LHCN-M2 (cell line): ENCODE data around the gene ATP10A. TPM values are rescaled to one million over a fixed set of nuclear protein-coding genes. Genes with fewer than 3 reads are reported as not detected.

Experiments
- DNase-seq: peaks from one replicate; pipeline ENCODE4 v3.0.0-alpha.2; 2012; ENCODE audit warnings: low read depth
- total RNA-seq: library from RNA; depleted of rRNA; stranded (reverse); fragments of >200 nt; gene quantifications from 2 replicates; pipeline ENCODE4 v1.2.3, GENCODE V29; 2014

The ATP10A gene
- total RNA-seq, 1 experiment from 2014 or later = 0.69 TPM

DNA sequence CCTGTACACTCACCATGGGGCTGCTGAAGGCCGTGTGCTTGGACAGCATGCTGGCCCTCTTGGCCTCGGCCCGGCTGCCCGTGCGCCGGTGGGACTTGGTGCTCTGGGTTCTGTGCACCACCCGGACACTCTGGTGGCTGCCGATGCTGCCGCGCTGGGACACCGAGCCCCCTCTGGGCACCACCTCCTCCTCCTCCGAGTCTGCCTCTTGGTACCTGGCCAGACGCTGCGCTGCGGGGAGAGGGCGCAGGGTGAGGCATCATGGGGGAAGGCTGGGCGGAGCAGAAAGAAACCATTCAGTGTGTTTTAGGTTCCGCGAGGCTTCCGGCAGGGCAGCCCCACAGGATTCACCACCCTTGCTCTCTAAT lies 145.0 kb downstream of the ATP10A start:
- DNase-seq = no peak

DNA sequence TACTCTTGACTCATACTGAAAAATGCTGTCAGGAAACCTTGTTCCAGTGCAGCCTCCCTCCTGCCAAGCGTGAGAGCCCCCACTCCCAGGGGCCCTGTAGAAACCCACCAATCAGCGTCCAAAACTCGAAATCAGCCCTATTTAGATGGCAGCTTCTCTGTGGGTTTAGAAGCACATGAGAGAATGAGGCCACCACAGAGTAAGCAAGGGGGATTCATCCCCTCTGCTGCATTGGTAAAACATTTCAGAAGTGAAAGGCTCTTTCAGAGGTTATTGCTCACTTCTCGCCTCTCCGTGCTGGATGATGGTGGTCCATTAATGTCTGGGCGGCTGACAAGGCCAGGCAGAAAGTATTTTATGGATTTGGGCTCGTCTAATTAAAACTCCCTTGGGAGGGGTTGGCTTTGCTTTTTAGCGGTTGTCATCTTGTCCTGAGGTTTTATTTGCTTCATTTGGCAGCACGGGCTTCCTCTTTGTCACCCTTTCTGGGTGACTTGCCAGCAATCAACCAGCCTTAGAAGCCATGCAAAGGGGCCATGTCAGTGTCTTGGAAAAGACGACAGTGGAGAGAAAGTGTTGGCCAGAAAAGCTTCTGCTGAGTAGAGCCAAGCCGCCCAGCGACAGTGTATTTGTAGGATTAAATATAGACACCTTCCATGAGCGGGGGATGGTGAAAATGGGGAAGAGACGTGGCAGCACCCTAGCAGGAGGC lies 145.5 kb downstream of the ATP10A start:
- DNase-seq = no peak

DNA sequence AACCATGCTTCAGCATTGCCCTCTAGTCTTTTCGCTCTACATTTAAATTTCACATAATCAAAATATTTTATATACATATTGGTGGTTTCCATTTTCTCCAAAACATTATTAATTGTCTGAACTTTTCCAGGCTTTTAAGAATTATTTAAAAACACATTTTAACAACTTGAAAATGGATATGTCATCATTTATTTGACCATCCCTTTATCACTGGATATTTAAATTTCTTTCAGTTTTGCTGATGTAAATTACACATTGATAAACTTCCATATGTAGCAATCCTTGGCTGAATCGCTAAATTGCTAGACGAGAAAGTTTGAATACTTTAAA lies 146.0 kb downstream of the ATP10A start:
- no peak for DNase-seq

DNA sequence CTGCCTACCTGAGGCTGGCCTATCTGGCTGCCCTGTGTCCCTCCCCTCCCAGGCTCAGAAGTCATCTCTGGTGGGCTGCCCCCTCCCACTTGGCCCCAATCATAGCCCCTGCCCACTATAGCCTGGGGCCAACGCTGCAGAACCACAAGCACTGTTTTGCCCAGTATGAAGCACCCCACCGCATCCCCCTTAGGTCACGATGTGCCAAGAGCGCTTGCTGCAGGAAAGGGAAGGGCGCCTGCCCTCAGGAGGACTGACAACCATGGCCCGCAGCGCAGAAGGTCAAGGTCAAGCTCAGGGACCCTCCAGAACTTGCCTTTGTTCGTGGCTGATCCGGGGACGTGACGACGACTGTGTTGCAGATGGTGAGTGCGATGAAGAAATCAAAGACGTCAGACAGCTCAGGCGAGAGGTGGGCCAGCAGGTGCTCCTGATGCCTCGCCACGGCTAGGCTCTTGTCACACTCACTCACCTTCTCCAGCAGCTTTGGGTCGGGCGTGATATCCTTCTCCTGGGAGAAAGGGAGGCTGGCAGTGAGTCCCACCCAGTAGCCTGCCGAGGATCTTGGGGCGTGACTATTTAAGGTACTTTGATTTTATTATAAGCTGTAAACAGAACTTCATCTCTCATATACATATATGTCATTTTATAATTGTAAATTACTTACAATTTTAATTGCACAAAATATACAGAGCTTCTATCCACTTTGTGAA lies 146.6 kb downstream of the ATP10A start:
- no peak for DNase-seq

DNA sequence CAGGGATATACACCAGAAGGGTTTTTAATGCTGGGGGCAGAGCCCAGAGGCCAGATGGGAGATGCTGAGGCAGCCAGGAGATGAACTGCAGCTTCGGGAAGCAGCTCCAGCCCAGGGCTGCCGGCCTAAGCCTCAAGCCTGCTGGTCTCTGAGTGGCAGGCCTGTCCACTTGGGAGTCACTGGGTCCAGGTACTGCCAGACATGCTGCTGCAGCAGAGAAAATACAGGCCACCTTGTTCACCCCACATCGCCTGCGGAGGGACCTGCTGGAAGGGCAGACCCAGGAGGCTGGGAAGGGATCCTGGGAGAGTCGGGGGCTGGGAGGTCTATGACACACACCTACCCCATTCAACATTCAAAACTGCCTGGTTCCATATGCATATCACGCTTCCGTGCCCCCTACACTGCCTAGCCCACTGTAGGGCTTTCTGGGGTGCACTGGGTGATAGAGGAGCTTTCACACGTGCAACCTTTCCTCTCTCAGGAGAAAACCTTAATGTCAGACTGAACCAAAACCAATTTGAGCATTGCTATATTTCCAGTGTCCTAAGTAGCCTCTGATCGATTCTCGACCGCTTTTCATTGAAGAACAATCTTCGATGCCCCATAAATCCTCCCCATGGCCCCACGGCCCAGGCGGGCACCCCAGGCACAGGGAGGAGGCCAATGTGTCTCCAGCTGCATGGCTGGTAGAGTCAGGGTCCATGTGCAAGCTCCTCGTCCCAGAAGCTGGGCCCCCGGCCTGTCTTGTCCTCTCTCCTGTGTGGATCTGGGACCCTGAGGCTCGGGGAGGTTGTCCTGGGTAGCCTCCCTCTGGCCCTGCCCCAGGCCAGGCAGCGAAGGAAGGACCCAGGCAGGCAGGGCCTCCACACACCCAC lies 147.4 kb downstream of the ATP10A start:
- no peak for DNase-seq

DNA sequence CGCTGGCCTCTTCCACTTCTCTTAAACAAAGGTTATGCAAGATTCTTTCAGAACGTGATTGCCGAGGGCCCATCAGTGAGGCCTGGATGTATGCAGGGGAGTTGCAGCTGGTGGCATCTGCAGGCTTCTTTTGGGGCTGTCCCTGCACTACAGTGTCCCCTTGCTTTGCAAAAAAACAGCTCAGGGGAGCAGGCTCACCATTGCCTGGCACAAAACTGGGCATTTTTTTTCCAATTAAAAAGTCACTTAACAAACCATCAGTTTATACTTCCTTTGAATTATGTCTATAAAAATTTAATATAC lies 148.6 kb downstream of the ATP10A start:
- DNase-seq = no peak

DNA sequence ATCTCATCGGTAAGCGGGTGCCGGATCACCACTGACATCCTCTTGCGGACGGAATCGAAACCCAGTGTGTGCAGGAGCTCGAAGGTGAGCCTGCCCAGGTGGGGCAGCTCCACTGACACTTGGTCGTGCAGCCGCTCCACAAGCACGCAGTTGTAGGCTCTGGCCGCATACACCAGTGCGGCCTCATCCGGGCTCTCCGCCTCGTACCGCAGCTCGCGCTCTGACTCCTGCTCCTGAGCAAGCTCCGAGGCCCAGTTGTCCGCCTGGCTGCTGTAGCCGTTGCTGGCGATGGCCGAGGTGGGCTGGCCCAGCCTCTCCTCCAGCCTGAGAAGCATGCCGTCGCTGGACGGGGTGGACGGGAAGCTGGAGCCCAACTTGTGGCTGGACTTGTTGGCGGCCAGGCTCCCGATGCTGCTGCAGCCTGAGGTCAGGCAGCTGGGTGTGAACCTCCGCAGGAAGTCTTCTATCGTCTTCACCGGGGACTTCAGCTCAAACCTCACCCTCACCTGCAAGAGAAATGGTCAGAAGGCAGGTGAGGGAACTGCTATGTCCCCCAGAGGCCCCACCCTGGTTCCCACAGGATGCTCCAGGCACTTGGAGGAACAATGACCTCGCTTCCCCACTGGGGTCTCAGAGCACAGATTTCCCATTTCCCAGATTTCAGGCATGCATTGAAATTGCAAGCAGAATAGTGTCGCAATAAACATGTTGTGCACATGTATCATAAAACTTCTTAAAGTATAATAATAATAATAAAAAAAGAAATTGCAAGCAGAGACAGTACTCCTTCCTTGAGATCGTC lies 149.2 kb downstream of the ATP10A start:
- no peak for DNase-seq

DNA sequence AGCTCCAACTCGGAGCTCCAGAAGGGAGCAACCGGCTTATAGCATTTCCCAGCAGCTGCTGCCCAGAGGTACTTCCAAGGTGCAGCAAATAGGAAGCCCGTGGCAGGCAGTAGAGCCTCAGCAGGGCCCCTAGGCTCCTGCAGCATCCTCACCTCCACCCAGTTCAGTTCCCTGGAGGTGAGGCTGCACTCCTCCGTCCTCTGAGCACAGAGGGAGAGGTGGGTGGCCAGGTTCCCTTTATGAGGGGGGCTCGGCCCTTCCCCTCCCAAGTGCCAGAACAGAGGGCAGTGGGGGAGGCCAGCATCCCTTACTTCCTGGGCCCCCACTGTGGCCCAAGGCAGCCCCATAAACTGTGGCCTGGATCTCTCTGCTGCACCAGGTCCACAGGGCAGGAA lies 150.2 kb downstream of the ATP10A start:
- DNase-seq = no peak

DNA sequence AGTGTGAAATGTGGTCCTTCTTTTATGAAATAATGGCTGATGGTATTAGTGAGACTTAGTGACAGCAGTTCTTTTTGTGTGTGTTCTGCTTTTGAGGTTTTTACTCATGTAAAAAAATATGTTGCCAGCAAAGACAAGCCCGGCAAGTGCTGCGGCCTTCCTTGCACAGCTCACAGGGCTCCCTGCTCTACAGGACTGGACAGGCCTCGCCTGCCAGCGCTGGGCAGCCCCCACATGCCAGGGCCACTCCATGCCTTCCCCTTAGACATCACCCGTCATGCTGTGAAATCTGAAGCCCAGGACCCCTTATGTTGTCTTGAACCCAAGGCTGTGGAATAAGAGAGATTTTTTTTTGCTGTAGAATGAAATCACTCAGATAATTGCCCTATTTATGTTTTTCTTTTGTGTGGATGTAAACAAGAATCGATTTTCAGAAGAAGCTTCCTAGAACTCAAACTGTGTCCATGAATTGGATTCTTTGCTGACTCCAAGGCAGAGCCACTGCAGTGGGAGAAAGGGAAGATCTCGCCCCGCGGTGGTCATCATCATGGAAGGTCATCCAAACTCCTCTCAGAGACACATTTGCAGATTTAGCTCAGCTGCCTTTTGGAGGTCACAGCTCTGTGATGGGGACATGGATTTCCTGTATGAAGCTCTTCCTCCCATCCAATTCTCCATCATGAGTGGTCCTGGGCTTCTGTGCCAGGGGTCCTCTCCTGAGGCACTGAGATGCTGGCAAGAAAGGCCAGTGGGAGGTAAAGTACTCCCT lies 150.8 kb downstream of the ATP10A start:
- DNase-seq = no peak

DNA sequence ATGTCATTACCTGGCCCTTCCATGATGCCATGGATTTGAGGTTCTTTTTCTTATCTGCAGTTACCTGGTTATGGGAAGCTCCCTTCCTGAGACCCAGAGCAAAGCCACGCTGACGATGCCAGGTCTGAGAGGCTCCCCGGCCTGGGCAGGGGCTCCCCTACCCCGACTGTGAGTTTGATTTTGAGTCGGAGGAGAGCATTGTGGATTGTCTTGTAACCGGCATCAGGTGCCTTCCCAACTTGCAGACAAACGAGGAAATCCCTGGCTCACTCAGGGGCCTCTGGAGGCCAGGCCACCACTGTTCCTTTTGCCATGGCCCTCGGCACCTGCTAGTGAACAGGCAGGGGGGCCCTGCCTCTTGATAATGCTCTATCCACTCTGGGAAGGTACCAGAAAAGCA lies 151.4 kb downstream of the ATP10A start:
- DNase-seq = no peak

DNA sequence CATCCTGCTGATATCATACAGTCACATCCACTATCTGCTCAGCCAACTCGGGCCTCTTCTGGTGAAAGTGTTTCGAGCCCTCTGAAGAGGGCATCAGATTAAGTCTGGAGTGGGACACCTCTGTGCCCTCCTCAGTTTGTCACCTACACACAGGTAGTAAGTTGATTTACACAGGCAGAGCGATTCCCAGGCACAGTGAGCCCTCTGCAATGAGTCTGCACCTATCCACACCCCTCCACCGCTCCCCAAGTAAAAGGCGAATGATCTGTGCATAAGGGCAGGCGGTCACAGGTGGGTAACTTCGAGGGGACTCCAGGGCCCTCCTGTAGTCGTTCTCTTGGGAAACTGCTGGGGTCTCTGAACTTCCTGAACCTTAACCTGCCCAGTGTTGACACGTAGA lies 152.0 kb downstream of the ATP10A start:
- DNase-seq = no peak

DNA sequence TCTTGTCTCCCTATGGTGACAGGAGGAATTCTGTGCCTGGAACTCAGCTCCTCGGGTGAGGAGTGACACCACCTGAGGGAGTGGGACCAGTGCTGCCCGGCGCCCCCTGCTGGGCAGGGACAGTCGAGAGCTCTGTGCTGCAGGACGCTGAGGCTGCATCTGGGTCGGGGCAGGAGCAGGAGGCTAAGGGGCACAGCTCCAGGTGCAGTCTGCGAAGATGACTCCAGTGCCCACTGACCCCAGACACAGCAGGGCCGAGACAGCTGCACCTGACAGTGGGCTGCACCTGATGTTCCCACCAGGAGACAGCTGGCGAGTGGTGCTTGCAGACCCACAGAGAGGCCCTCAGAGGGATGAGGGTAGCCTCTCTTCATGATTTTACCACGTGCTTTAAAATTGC lies 152.9 kb downstream of the ATP10A start:
- DNase-seq = peak; percentile 5

DNA sequence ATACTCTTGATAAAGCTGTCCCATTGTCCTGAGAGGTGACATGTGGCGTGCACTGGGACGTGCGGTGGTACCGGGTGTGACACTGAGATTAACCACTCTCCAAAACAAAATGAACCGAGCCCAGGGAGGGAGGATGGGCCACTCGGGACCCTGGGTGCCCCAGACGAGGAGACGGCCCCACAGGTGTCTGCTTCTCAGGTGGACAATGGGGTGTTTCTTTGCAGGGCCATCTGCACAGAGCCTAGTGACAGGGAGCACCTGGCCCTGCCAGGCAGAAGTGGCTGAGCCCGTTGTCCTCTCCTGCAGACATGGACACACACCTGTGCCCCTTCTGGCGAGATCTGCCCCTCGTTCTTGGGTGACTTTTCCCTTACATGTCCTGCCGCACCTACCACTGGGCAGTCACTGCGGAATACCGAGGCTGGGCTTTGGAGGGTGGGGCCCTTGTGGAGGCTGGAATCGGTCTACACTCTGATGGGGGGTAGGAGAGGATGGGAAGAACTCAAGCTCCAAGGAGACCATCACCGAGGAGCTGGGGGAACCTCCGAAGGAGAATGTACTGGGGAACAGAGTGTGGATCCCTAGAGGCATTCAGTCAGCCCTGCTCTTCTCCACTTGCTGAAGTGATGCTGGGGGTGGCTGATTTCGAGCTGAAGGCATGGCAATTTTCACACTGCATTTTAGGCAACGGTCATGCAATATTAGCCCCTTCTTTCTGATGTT lies 153.5 kb downstream of the ATP10A start:
- no peak for DNase-seq

DNA sequence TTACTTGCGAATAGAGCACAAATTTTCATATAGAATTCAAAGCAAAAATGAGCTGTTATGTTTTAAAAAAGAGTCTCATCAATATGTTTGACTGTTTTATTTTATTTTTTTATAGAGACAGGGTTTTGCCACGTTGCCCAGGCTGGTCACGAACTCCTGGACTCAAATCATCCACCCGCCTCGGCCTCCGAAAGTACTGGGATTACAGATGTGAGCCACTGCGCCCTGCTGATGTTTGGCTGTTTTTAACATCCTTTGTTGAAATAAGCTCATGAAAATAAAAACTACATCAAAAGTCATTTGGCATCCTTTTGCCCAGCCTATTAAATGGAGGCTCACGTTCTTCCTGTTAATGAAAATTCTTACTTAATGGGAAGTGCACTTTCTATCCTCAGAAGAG lies 154.7 kb downstream of the ATP10A start:
- no peak for DNase-seq

DNA sequence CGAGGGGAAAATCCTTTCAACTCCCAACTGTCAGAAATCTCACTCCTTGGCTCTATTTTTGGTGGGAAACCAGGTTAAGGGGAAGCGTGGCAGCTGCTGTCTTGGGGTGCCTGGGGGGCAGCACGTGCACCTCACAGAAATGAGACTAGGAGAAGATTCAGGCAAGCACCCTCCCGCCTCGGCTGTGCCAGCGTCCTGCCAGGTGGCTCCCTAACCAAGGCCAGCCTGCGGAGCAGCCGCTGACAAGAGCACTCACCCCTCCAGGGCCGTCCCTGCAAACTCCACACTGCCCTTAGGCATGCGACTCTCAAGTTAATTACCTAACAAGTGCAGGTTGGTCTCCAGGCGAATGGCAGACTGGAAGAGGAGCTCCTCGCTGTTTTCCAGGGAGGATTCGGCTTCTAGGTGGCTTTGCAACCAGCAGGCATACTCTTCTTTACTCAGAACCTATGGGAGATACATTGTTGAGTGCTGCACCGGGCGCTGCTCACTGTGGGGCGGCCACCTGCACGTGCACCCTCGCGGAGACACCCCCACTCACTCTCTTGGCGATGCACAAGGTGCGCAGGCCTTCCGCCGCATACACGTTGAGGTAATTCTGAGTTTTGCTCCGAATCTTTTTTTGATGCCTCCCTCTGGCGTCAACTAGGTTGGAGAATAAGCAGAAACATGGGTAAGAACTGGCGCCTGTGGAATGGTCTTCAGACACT lies 155.3 kb downstream of the ATP10A start:
- no peak for DNase-seq

DNA sequence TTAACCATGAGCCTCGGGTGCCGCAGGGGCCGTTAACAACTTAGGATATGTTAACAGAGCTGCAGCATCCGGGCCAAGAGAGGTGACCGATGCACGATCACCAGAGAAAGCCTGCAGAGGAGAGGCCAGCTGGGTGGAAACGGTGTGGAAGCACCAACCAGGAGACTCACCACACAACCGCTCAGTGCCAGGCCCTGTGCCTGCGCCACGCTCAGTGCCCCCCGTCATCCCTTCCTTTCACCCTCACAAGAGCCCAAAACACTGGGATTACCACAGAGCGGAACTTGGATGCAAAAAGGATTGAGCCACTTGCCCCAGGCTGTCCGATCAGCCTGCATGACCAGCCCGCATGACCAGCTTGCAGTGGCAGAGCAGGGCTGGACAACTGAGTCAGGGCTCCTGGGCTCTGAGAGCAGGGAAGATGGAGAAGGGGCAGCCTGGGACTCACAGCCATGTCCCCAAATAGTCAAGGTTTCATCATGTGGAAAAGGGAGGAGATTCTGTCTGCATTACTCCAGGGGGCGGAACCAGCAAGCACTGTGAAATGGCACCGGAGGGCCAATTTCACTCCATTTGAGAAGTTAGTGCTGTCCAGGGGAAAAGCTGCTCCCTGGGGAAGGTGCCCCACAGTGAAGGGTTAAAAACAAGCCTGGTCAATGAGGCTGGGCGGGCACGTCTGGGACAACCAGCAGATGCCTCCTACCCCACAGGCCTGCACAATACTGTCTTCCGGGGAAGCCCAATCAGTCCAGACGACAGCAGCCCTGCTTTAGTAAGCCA lies 156.8 kb downstream of the ATP10A start:
- no peak for DNase-seq

DNA sequence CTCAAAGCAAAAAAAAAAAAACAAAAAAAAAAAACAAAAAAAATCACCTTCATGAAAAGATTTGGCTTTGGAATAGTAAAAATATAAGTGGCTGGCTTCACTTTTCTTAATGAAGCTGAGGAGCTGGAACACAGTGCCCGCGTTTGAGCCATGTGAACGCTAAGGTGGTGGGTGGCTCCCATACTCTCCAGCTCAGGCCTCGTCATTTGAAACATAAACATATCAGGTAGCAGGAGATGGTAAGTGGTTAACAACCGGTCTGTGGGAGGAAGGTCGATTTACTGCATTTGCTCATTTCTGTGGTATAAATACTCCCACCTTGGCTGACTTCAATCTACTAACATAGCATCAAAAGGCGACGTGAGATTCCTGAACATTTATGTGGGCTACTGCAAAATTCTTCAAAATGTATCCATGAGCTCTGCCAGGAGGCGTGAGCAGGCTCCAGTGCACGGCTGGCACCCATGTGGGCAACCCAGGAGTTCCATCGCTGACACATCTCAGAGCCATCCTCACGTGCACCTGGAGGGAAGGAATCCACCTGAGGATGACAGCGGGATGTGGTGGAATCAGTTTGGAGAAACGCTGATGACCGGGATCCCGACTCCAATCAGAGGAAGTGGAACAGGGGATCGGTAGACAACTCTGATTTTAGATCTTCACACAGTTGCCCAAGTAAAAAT lies 157.6 kb downstream of the ATP10A start:
- DNase-seq = no peak

DNA sequence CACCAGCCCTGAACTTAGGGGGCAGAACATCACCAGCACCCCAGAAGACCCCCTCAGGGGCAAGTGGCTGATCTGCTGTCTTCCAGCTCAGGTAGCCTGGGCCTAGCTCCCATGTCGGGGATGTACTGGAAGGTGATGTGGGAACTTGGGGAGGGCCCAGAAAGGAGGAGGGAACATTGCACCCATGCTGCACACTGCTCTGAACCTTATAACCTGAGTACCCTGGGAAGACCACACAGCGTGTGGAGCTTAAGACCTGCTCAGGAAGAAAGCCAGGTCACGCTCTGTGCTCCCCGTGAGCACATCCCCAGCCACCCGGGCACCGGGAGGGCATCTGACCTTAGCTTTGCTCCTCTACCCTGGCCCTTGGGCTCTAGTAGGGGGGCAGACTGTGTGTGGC lies 159.4 kb downstream of the ATP10A start:
- no peak for DNase-seq
